Vagina (tissue), 2 donors: ENCODE data around the gene SPAG6.

Experiments used
- POLR2A ChIP-seq, 2 donors: fragments of 450-650 bp; IDR thresholded peaks; one replicate each; pipeline ENCODE4 v1.6.1; 2017; ENCODE audit warnings: antibody characterized with exemption in 2 of 2, mild to moderate bottlenecking in 2 of 2, moderate library complexity in 2 of 2
- POLR2AphosphoS5 ChIP-seq, 2 donors: sonication (generic); formaldehyde crosslinking; IDR thresholded peaks; one replicate each; pipeline ENCODE4 v1.9.0; 2017; ENCODE audit warnings: antibody characterized with exemption in 2 of 2, mild to moderate bottlenecking in 2 of 2, low read depth in 1 of 2; ENCODE audit not compliant: insufficient read depth in 1 of 2

- TF ChIP-seq POLR2A (IDR thresholded peaks at IDR 0.05) (no peak), POLR2AphosphoS5 (IDR thresholded peaks at IDR 0.05; ENCODE audit: insufficient read depth in 1 of 2, low read depth in 1 of 2) (peak in 1 of 2 donors; percentile 41)
Observed at GRCh38 chr10:22433875-22434274, 88.6 kb downstream of the SPAG6 start.
